GM19468 (cell line): ENCODE measurements around the gene MAPK10.
A peak's percentile ranks its signal among the peaks of the same experiment; 100 is the strongest.

ENCODE experiments used
- ATAC-seq: cut with Tn5 transposase; IDR thresholded peaks from one replicate; pipeline ENCODE4 v1.9.1; 2021; ENCODE audit warnings: mild to moderate bottlenecking, moderate library complexity, moderate number of reproducible peaks; ENCODE audit not compliant: unreplicated experiment; ENCODE audit errors: extremely low read depth

The MAPK10 gene

GRCh38 chr4:86359944-86360478, at the start of gene MAPK10:
Gene MAPK10 (minus strand): TSS chr4:86360053.
- ATAC-seq = peak; percentile 94

- no peak for ATAC-seq
Observed at GRCh38 chr4:86403575-86403974, 43.7 kb upstream of the MAPK10 start.

GRCh38 chr4:86401826-86402225, 42.0 kb upstream of the MAPK10 start:
- ATAC-seq = no peak

- no peak for ATAC-seq
Observed at GRCh38 chr4:86400216-86400615, 40.4 kb upstream of the MAPK10 start.

GRCh38 chr4:86398187-86398586, 38.3 kb upstream of the MAPK10 start:
- no peak for ATAC-seq

- no peak for ATAC-seq
Observed at GRCh38 chr4:86393749-86394148, 33.9 kb upstream of the MAPK10 start.

GRCh38 chr4:86389664-86390063, 29.8 kb upstream of the MAPK10 start:
- no peak for ATAC-seq

GRCh38 chr4:86388252-86388651, 28.4 kb upstream of the MAPK10 start:
- ATAC-seq = no peak

GRCh38 chr4:86386817-86387415, 27.1 kb upstream of the MAPK10 start:
- no peak for ATAC-seq

- ATAC-seq = no peak
Observed at GRCh38 chr4:86386201-86386600, 26.3 kb upstream of the MAPK10 start.

GRCh38 chr4:86381431-86381830, 21.6 kb upstream of the MAPK10 start:
- ATAC-seq = no peak

GRCh38 chr4:86380181-86380724, 20.4 kb upstream of the MAPK10 start:
- ATAC-seq = no peak

GRCh38 chr4:86376850-86377249, 17.0 kb upstream of the MAPK10 start:
- no peak for ATAC-seq

- no peak for ATAC-seq
Observed at GRCh38 chr4:86368433-86368832, 8.6 kb upstream of the MAPK10 start.

GRCh38 chr4:86367577-86367976, 7.7 kb upstream of the MAPK10 start:
- no peak for ATAC-seq

- ATAC-seq = no peak
Observed at GRCh38 chr4:86366920-86367319, 7.1 kb upstream of the MAPK10 start.

- ATAC-seq = no peak
Observed at GRCh38 chr4:86362510-86362909, 2.7 kb upstream of the MAPK10 start.

- no peak for ATAC-seq
Observed at GRCh38 chr4:86358257-86358656, 1.6 kb downstream of the MAPK10 start.

- no peak for ATAC-seq
Observed at GRCh38 chr4:86357608-86358007, 2.2 kb downstream of the MAPK10 start.

GRCh38 chr4:86356425-86357210, 3.2 kb downstream of the MAPK10 start:
- no peak for ATAC-seq

GRCh38 chr4:86354390-86354789, 5.5 kb downstream of the MAPK10 start:
- no peak for ATAC-seq
